Skeletal muscle satellite cell (primary cell): ENCODE results near the gene SNX4.
"Not testable (repeated sequence)": the region's sequence is repeated elsewhere in the genome, so short reads cannot be mapped to it uniquely, and the experiment has no call there.

Source experiments
- H3K27me3 ChIP-seq: 2 replicates; pipeline ENCODE4 v1.7.0; 2013; ENCODE audit warnings: low read length; ENCODE audit not compliant: control insufficient read depth, insufficient read depth
- H3K36me3 ChIP-seq: 2 replicates; pipeline ENCODE4 v1.7.0; 2013; ENCODE audit warnings: mild to moderate bottlenecking, control low read depth, low read length; ENCODE audit not compliant: insufficient read depth
- H3K4me1 ChIP-seq: 2 replicates; pipeline ENCODE4 v1.7.0; 2013; ENCODE audit warnings: low read length; ENCODE audit not compliant: control insufficient read depth, insufficient read depth
- H3K4me2 ChIP-seq: 2 replicates; pipeline ENCODE4 v1.7.0; 2013; ENCODE audit warnings: mild to moderate bottlenecking, low read length
- H3K4me3 ChIP-seq: 2 replicates; pipeline ENCODE4 v1.7.0; 2013; ENCODE audit warnings: low read length
- H3K9ac ChIP-seq: 2 replicates; pipeline ENCODE4 v1.7.0; 2013; ENCODE audit warnings: mild to moderate bottlenecking, low read depth, low read length, moderate library complexity
- H3K9me3 ChIP-seq: replicated peaks from 2 replicates; pipeline ENCODE4 v1.7.0; 2013; ENCODE audit warnings: mild to moderate bottlenecking, control low read depth, low read length

The SNX4 gene

DNA sequence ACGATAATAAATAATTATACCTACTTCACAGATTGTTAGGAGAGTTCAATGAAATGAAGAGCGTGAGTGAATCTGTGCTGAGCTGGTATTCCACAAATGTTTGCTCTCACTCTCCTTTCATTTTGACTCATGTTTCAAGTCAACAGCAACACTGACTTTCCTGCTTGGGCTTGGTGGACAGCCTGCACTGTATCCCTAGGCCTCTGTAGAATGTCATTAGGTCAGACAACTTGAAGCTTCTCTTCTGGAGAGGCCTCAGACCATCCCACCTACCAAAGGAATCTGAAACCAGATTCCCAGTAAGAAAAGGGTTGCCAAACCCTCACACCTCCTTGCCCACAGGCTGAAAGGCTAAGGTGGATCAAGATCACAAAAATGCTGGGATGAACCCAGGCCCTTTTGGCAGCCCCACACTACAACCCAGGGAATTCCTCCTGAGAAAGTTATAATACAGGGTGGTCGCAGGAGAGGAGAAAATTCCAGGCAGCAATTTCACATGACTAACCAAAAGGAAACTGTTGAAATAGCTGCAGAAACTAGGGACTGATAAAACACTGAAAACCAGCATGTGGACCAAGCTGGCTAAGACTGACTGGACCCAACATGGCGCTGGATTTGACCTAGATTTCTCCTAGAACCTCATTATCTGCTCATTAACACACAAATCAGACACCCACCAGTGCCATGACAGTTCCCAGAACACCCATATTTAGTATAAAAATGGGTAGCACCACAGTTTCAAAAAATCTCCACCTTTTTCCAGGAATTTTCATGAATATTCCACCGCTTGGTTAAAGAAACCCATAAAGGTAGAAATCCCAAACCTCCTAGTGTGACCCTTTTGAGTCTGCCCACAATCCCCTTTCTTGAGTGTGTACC lies 87.9 kb downstream of the SNX4 start:
- no peak overlapping the region for H3K9ac ChIP-seq
- H3K4me1 ChIP-seq: no peaks in the 10 kb centered on the region
- no peaks in the 10 kb centered on the region for H3K27me3 ChIP-seq
- H3K36me3 ChIP-seq: no peaks in the 10 kb centered on the region
- no peak overlapping the region for H3K4me2 ChIP-seq
- H3K4me3 ChIP-seq: no peak overlapping the region
- no peaks in the 10 kb centered on the region for H3K9me3 ChIP-seq

DNA sequence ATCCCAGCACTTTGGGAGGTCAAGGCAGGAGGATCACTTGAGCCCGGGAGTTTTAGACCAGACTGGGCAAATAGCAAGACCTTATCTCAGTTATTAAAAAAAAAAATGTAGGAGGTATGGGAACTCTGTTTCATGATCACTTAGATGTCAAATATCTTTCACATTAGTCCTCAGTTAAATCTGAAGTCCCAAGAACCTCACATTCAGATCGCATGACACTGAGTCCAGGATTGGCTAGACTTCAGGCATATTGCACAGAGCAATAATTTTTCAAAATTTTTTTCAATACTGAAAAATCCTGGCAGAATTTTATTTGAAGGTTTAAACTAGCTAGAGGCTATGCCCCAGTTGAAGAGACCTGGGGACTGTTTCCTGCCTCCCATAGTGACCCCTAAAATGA lies 88.6 kb downstream of the SNX4 start:
- no peaks in the 10 kb centered on the region for H3K36me3 ChIP-seq
- H3K27me3 ChIP-seq: no peaks in the 10 kb centered on the region
- H3K9ac ChIP-seq: no peak overlapping the region
- H3K4me2 ChIP-seq: no peak overlapping the region
- no peaks in the 10 kb centered on the region for H3K9me3 ChIP-seq
- H3K4me1 ChIP-seq: no peaks in the 10 kb centered on the region
- no peak overlapping the region for H3K4me3 ChIP-seq

- Histone ChIP-seq H3K27me3 (no peaks in the 10 kb centered on the region), H3K4me1 (no peaks in the 10 kb centered on the region), H3K9ac (no peak overlapping the region), H3K36me3 (no peaks in the 10 kb centered on the region), H3K4me3 (no peak overlapping the region), H3K9me3 (no peaks in the 10 kb centered on the region), H3K4me2 (no peak overlapping the region)
Observed at GRCh38 chr3:125428216-125428830, 91.7 kb downstream of the SNX4 start.

DNA sequence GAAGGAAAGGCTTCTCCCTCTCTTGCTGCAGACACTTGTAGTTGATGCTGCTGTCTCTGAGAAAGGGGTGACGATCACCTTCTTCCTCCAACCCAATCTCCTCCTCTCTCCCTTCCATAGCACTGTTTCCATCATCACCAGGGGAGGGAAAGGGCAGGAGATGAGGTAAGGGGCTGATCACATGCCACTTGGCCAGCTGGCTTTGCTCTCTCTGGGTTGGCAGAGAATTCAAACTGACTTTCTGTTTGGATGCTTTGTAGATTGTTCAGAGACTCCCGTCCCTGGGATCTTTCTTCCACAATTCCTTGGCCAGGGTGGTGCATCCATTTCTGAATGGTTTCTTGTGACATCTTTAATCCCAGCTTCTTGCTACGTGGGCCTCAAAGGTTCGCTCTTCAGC lies 101.7 kb downstream of the SNX4 start:
- no peak overlapping the region for H3K9ac ChIP-seq
- peaks cover 3% of the 10 kb centered on the region for H3K27me3 ChIP-seq
- no peaks in the 10 kb centered on the region for H3K36me3 ChIP-seq
- no peaks in the 10 kb centered on the region for H3K4me1 ChIP-seq
- H3K4me2 ChIP-seq: no peak overlapping the region
- no peaks in the 10 kb centered on the region for H3K9me3 ChIP-seq
- no peak overlapping the region for H3K4me3 ChIP-seq

DNA sequence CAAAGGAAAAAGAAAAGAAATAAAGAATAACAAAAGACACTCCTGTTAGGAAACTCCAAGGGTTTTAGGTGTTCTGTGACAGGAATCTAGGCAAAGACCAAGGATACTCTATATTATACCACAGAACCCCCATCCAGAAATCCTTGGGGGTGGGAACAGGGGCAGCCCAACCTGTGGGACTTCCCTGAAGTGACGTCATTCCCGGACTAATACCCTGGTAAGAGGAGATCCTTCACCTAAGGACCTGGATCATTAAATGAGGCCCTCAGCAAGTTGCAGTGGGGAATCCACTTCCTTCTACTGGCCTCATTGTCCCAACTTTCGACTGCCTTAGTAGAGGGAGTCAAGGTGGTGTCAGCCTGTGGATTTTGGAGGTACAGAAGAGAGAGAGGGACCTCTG lies 103.8 kb downstream of the SNX4 start:
- Histone ChIP-seq H3K4me1 (no peaks in the 10 kb centered on the region), H3K27me3 (peaks cover 3% of the 10 kb centered on the region), H3K4me2 (no peak overlapping the region), H3K9me3 (no peaks in the 10 kb centered on the region), H3K4me3 (no peak overlapping the region), H3K36me3 (no peaks in the 10 kb centered on the region), H3K9ac (no peak overlapping the region)

GRCh38 chr3:125414669-125415068 lies 105.3 kb downstream of the SNX4 start:
- Histone ChIP-seq H3K27me3 (peaks cover 3% of the 10 kb centered on the region), H3K9me3 (no peaks in the 10 kb centered on the region), H3K9ac (no peak overlapping the region), H3K4me1 (no peaks in the 10 kb centered on the region), H3K4me2 (no peak overlapping the region), H3K36me3 (no peaks in the 10 kb centered on the region), H3K4me3 (no peak overlapping the region)

- H3K36me3 ChIP-seq: no peaks in the 10 kb centered on the region
- no peak overlapping the region for H3K9ac ChIP-seq
- H3K4me3 ChIP-seq: no peak overlapping the region
- no peaks in the 10 kb centered on the region for H3K9me3 ChIP-seq
- H3K4me2 ChIP-seq: no peak overlapping the region
- H3K27me3 ChIP-seq: peaks cover 3% of the 10 kb centered on the region
- H3K4me1 ChIP-seq: no peaks in the 10 kb centered on the region
Observed at GRCh38 chr3:125410922-125411321, 109.1 kb downstream of the SNX4 start.

DNA sequence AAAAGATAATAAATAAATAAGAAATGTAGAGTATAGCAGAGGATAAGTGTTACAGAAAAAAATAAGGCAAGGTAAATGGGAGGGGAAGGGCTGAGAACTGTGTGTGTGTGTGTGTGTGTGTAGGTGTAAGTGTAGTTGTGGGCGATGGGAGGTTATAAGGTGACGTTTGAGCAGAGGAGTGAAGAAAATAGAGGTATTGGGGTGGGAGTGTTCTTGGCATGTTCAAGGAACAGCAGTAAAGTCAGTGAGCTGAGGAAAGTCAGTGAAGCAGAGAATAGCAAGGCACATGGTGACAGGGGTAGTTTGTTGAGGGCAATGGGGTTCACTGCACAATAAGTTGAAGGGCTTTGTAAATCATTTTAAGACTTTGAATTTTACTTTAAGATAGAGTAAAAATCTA lies 113.9 kb downstream of the SNX4 start:
- no peak overlapping the region for H3K4me2 ChIP-seq
- H3K9me3 ChIP-seq: no peaks in the 10 kb centered on the region
- H3K4me3 ChIP-seq: no peak overlapping the region
- peaks cover 13% of the 10 kb centered on the region for H3K4me1 ChIP-seq
- no peaks in the 10 kb centered on the region for H3K27me3 ChIP-seq
- no peak overlapping the region for H3K9ac ChIP-seq
- H3K36me3 ChIP-seq: no peaks in the 10 kb centered on the region

DNA sequence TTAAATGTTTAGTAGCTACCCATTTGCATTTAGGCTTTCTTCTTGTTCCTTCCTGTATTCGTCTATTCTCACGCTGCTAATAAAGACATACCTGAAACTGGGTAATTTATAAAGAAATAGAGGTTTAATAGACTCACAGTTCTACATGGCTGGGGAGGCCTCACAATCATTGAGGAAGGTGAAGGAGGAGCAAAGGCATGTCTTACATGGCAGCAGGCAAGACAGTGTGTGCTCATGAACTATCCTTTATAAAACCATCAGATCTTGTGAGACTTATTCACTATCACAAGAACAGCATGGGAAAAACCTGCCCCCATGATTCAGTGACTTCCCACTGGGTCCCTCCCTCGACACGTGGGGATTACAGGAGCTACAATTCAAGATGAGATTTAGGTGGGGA lies 114.5 kb downstream of the SNX4 start:
- H3K4me3 ChIP-seq, H3K27me3 ChIP-seq, H3K4me2 ChIP-seq, H3K9me3 ChIP-seq, H3K9ac ChIP-seq, H3K36me3 ChIP-seq: not testable (repeated sequence)
- peaks cover 19% of the 10 kb centered on the region for H3K4me1 ChIP-seq

DNA sequence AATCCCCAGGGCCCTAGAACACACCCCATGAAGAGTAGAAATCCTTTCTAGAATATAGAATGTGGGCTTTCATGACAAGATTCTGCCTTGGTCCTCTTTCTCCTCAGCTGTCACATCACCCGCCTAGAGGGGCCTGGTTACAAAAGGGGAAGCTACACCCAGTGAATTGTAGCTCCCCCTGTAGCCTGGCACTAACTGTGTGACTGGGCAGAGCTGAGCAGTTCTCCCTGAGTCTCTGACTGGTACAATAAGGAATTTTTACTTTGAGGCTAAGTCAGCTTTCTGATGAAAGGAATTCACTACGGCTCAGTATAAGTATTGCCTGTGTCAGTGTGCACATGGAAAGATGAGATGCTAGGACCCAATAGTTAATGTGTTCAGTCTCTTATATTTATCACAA lies 116.2 kb downstream of the SNX4 start:
- no peak overlapping the region for H3K9ac ChIP-seq
- no peak overlapping the region for H3K4me3 ChIP-seq
- no peaks in the 10 kb centered on the region for H3K9me3 ChIP-seq
- H3K4me2 ChIP-seq: no peak overlapping the region
- H3K4me1 ChIP-seq: peaks cover 21% of the 10 kb centered on the region
- H3K36me3 ChIP-seq: no peaks in the 10 kb centered on the region
- no peaks in the 10 kb centered on the region for H3K27me3 ChIP-seq

DNA sequence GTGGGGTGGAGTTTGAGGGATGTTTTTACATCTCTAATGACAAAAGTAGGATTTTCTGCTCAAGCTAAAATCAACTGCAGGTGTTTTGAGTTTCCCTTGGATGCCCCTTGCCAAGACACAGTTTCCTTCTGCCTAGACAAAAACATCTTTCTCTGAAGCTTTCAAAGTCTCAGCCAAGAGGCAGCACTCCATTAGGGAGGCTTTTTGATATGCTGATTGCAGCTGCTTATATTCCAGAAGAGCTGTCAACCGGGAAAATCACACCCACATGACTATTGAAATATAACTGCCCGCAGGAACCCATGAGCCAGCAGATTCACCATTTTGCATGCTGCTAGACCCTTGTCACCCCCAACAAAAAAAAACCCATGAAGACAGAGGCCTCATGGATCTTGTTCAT lies 117.4 kb downstream of the SNX4 start:
- Histone ChIP-seq H3K4me3 (no peak overlapping the region), H3K4me1 (peaks cover 21% of the 10 kb centered on the region), H3K4me2 (no peak overlapping the region), H3K9me3 (no peaks in the 10 kb centered on the region), H3K36me3 (no peaks in the 10 kb centered on the region), H3K27me3 (no peaks in the 10 kb centered on the region), H3K9ac (no peak overlapping the region)

- H3K4me3 ChIP-seq: no peak overlapping the region
- peak overlapping the region; percentile 16 for H3K4me2 ChIP-seq
Observed at GRCh38 chr3:125401402-125401801, 118.6 kb downstream of the SNX4 start.

More at GRCh38 chr3:125401402-125401801, 118.6 kb downstream of the SNX4 start:
- no peaks in the 10 kb centered on the region for H3K9me3 ChIP-seq
- no peaks in the 10 kb centered on the region for H3K36me3 ChIP-seq
- H3K4me1 ChIP-seq: peaks cover 21% of the 10 kb centered on the region
- H3K27me3 ChIP-seq: no peaks in the 10 kb centered on the region
- H3K9ac ChIP-seq: no peak overlapping the region
